Duodenal mucosa (tissue), 2 donors: ENCODE data around the gene MYBPC3.
"Not testable (repeated sequence)": the region's sequence is repeated elsewhere in the genome, so short reads cannot be mapped to it uniquely, and the experiment has no call there.

Source experiments
- H3K27ac ChIP-seq: one replicate; pipeline ENCODE4 v1.7.0; 2013; ENCODE audit warnings: low read depth, low read length
- H3K27me3 ChIP-seq, 2 donors: one replicate each; pipeline ENCODE4 v1.7.0; 2013; ENCODE audit warnings: low read length in 2 of 2, control low read depth in 1 of 2; ENCODE audit not compliant: insufficient read depth in 2 of 2, control insufficient read depth in 1 of 2
- H3K36me3 ChIP-seq, 2 donors: one replicate each; pipeline ENCODE4 v1.7.0; 2013; ENCODE audit warnings: low read length in 2 of 2, control low read depth in 1 of 2; ENCODE audit not compliant: insufficient read depth in 2 of 2, control insufficient read depth in 1 of 2
- H3K4me1 ChIP-seq, 2 donors: one replicate each; pipeline ENCODE4 v1.7.0; 2013; ENCODE audit warnings: low read length in 2 of 2, control low read depth in 1 of 2; ENCODE audit not compliant: insufficient read depth in 2 of 2, control insufficient read depth in 1 of 2
- H3K4me3 ChIP-seq, 2 donors: one replicate each; pipeline ENCODE4 v1.7.0; 2013; ENCODE audit warnings: low read length in 2 of 2, low read depth in 1 of 2
- H3K9ac ChIP-seq, 2 donors: one replicate each; pipeline ENCODE4 v1.7.0; 2013; ENCODE audit warnings: low read length in 2 of 2, low read depth in 1 of 2
- H3K9me3 ChIP-seq, 2 donors: one replicate each; pipeline ENCODE4 v1.7.0; 2013; ENCODE audit warnings: low read length in 2 of 2, control low read depth in 1 of 2; ENCODE audit not compliant: control insufficient read depth in 1 of 2

The MYBPC3 gene

DNA sequence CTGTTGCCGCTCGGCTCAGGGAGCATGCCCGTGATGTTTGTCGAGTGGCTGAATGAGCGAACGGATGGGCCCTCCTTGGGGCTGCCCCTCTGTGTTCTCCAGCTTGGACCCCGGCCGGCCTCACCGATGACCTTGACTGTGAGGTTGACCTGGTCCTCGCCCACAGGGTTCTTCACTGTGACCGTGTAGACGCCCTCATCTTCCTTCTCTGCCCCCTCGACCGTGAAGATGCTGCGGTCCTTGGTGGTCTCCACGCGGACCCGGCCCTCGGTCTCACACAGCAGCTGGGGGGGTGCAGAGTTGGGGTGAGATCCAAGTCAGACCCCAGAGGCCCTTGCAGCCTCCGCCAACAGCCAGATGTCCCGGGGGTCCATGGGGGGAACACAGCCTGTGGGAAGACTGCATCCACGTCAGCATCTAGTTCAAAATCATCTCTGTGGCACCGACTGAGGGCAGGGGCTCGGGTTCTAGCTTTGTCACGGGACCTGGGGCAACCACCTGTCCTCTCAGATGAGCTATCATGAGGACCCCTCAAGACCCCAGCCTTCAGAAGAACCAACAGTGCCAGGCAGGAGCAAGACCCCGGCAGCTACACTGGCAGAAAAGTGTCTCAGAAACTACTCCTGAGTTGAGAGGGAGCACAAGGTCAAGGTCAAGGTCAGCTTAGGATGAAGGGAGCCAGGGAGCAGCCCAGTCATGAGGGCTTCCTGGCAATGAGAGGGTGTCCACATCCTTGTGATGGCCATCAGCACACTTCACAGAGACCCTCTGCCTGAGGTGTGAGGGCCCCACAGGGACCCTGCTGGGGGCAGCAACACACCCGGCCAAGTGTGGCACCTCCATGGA, 13.9 kb downstream of the MYBPC3 start:
- no peaks in the 10 kb centered on the region for H3K9me3 ChIP-seq
- no peak overlapping the region for H3K4me3 ChIP-seq
- no peaks in the 10 kb centered on the region for H3K36me3 ChIP-seq
- no peak overlapping the region for H3K9ac ChIP-seq
- no peaks in the 10 kb centered on the region for H3K4me1 ChIP-seq
- H3K27me3 ChIP-seq: no peaks in the 10 kb centered on the region
- H3K27ac ChIP-seq: no peak overlapping the region

DNA sequence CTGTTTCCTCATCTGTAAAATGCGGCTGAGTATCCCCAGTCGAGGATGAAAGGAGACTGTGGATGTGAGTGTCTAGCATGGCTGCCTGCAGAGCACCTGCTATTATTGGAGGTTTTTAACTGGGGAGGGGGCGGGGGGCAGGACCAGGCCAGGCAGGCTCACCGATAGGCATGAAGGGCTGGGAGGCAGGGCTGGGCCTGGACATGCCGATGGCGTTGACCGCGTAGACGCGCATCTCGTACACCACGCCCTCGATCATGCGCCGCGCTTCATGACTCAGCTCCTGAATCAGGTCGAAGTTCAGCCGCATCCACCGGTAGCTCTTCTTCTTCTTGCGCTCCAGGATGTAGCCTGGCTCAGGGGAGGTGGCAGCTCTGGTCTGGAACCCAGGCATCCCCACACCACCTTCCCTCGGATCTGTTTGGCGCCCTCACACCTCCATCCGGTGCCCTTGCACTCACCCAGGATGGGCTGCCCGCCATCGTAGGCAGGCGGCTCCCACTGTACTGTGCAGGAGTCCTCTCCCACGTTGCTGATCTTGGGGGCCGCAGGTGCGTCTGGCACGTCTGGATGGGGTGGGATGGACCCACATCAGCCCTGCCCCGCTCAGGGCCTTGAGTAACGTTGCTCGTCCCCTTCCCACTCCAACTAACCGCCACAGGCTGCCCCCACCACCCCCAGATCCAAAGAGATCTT, 15.1 kb downstream of the MYBPC3 start:
- no peaks in the 10 kb centered on the region for H3K36me3 ChIP-seq
- no peaks in the 10 kb centered on the region for H3K9me3 ChIP-seq
- peaks cover 2% of the 10 kb centered on the region in 2 donors for H3K4me1 ChIP-seq
- H3K9ac ChIP-seq: no peak overlapping the region
- no peaks in the 10 kb centered on the region for H3K27me3 ChIP-seq
- no peak overlapping the region for H3K27ac ChIP-seq
- H3K4me3 ChIP-seq: no peak overlapping the region

DNA sequence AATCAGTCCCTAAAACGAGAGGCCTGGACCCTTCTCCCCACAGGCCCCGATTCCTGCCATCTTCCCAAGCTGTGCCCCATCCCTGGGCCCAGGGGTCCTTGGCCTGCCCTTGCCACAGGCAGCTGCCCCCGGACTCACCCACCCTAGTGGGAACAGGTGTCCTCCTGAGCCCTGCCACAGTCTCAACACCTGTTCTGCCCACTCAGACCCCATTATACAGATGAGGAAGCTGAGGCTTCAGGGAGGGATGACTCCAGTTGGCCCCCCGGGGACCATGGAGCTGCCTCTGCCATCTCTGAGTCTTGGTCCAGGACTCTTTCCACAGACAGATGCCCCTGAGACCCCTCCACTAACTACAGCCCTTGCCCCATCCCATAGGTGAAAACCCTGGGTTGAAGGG, 15.9 kb downstream of the MYBPC3 start:
- H3K9me3 ChIP-seq: no peaks in the 10 kb centered on the region
- no peaks in the 10 kb centered on the region for H3K36me3 ChIP-seq
- H3K27ac ChIP-seq: no peak overlapping the region
- no peak overlapping the region for H3K9ac ChIP-seq
- peaks cover 8 to 10% of the 10 kb centered on the region in 2 donors for H3K4me1 ChIP-seq
- H3K4me3 ChIP-seq: no peak overlapping the region
- H3K27me3 ChIP-seq: no peaks in the 10 kb centered on the region

DNA sequence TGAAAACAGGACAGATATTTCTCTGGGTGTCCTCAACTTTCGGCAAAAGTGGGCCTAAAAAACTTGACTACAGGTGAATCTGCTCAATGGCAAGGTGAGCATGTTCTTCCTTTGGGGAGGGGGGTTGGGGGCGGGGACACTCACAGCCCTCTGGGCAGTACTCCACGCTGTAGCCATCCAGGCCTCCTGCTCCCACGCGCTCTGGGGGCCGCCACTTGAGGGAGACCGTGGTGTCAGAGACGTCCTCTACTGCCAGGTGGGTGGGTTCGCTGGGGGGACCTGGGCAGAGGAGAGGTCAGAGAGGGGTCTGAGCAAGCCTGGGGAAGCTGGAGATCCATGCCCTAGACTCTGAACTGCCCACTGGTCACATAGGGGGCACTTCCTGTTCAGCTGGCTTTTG, 16.8 kb downstream of the MYBPC3 start:
- Histone ChIP-seq H3K9me3 (no peaks in the 10 kb centered on the region), H3K4me3 (no peak overlapping the region), H3K4me1 (peaks cover 11 to 12% of the 10 kb centered on the region in 2 donors), H3K27me3 (no peaks in the 10 kb centered on the region), H3K36me3 (no peaks in the 10 kb centered on the region), H3K27ac (no peak overlapping the region), H3K9ac (no peak overlapping the region)

DNA sequence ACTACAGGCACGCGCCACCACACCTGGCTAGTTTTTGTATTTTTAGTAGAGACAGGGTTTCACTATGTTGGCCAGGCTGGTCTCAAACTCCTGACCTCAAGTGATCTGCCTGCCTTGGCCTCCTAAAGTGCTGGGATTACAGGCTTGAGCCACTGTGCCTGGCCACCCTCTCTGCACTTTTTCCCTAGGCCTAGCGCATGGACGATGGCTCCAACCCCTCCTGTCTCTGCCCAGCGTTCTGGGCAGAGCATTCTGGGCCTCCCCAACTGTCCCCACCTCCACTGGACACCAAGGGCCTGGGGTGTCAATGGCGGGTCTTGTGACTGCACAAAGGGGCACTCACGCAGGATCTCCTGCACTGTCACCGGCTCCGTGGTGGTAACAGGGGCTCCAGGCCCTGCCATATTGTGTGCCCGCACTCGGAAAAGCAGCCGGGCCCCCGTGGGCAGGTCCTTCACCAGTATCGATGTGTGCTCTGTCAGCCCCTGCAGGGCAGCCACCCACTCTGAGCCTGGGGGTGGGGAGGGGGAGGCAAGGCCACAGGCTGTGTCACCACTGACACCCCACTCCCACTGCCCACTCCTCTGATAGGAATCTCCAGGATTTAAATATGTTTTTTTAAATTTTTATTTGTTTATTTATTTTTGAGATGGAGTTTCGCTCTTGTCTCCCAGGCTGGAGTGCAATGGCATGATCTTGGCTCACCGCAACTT, 17.6 kb downstream of the MYBPC3 start:
- H3K4me3 ChIP-seq, H3K36me3 ChIP-seq, H3K27ac ChIP-seq, H3K27me3 ChIP-seq, H3K9ac ChIP-seq, H3K9me3 ChIP-seq: not testable (repeated sequence)
- peaks cover 11 to 12% of the 10 kb centered on the region in 2 donors for H3K4me1 ChIP-seq

DNA sequence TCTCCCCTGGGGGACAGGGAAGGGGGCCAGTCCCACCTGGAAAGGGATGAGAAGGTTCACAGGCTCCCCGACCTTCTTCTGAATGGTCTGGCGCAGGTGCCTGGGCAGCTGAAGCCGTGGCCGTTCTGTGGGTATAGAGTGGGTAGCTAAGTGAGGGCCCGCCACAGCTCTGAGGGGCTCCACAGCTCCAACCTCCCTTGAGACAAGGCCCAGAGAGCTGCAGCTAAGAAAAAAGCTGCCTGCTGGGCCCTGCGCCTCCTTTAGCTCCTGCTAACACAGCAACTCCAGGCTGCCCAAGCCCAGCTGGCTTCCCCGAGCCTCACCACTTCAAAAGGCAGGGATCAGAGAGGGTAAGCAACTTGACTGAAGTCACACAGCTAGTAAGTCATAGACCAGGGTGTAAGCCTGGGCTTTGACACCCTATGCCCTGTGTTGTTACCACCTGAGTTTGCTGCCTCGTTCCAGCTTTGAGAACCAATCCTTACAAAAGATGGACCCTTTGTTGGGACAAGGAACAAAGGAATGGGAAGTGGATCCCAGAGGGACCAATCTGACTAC, 18.5 kb downstream of the MYBPC3 start:
- Histone ChIP-seq H3K9me3 (no peaks in the 10 kb centered on the region), H3K27me3 (no peaks in the 10 kb centered on the region), H3K27ac (no peak overlapping the region), H3K36me3 (peaks cover 2 to 15% of the 10 kb centered on the region in 2 donors), H3K9ac (no peak overlapping the region), H3K4me3 (no peak overlapping the region), H3K4me1 (peaks cover 11 to 12% of the 10 kb centered on the region in 2 donors)

DNA sequence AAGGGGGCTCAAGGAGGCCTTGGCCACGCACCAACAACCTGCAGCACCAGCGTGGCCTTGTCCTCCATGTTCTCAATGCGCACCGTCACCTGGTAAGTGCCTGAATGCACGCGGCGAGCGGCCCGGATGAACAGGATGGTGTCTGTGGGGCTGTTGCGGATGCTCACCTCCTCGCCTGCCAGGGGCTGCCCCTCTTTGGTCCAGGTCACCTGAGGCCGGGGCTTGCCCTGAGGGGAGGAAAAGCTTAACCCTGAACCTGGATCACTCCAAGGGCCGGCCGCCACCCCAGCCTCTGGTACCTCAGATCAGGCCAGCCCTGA, 19.0 kb downstream of the MYBPC3 start:
- no peaks in the 10 kb centered on the region for H3K9me3 ChIP-seq
- no peak overlapping the region for H3K27ac ChIP-seq
- no peak overlapping the region for H3K4me3 ChIP-seq
- H3K36me3 ChIP-seq: peaks cover 7 to 20% of the 10 kb centered on the region in 2 donors
- no peak overlapping the region for H3K9ac ChIP-seq
- peaks cover 11 to 12% of the 10 kb centered on the region in 2 donors for H3K4me1 ChIP-seq
- H3K27me3 ChIP-seq: no peaks in the 10 kb centered on the region

DNA sequence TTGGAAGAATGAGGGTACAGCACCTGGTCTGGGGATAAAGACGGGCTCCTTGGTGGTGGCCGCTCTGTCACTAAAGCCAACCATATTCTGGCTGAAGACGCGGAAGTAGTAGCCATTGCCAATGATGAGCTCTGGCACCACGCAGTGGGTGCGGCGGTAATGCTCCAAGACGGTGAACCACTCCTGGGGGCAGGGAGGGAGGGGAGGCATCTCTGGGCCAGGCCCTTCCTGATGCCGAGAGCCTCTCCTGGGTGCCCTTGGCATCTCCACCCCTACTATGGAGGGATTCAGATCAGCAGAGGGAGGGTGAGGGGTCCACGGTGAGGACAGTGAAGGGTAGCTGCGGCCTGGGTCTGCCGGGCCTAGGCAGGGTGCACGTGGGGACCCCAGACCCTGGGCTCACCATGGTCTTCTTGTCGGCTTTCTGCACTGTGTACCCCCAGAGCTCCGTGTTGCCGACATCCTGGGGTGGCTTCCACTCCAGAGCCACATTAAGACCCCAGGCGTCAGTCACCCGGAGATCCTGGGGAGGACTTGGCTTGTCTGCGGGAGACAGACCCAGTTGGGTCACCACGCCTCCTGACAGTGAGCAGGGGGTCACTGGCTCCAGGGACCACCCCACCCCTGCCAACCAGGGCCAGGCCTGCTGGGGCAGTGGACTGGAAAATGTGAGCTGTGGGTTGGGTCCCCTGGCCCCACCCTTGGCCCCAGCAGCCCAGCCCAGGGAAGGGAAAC, 19.5 kb downstream of the MYBPC3 start:
- Histone ChIP-seq H3K36me3 (peaks cover 9 to 24% of the 10 kb centered on the region in 2 donors), H3K4me1 (peaks cover 11 to 12% of the 10 kb centered on the region in 2 donors), H3K9ac (no peak overlapping the region), H3K27me3 (no peaks in the 10 kb centered on the region), H3K27ac (no peak overlapping the region), H3K9me3 (no peaks in the 10 kb centered on the region), H3K4me3 (no peak overlapping the region)

DNA sequence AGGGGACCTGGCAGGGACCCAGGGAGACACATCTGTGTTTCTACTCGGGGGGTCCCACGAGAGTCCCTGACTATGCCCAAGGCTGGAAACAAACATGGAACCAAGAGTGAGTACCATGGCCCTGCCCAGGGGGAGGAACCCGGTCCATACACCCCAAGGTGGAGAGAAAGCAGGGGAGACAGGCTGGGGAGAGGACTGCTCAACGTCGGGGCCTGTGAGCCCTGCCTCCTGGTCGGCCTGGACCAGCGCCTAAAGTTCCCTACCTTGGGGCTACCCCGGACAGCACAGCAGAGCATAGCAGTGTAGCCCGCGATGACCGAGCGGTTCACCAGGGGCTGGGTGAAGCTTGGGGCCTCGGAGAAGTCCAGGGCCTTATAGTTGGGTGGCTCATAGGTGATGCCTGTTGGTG, 20.2 kb downstream of the MYBPC3 start:
- Histone ChIP-seq H3K36me3 (peaks cover 9 to 31% of the 10 kb centered on the region in 2 donors), H3K9me3 (no peaks in the 10 kb centered on the region), H3K4me1 (peaks cover 11 to 12% of the 10 kb centered on the region in 2 donors), H3K9ac (no peak overlapping the region), H3K27me3 (no peaks in the 10 kb centered on the region), H3K27ac (no peak overlapping the region), H3K4me3 (no peak overlapping the region)
